ENCODE measurements around the gene KLF13.

Gene KLF13

DNA sequence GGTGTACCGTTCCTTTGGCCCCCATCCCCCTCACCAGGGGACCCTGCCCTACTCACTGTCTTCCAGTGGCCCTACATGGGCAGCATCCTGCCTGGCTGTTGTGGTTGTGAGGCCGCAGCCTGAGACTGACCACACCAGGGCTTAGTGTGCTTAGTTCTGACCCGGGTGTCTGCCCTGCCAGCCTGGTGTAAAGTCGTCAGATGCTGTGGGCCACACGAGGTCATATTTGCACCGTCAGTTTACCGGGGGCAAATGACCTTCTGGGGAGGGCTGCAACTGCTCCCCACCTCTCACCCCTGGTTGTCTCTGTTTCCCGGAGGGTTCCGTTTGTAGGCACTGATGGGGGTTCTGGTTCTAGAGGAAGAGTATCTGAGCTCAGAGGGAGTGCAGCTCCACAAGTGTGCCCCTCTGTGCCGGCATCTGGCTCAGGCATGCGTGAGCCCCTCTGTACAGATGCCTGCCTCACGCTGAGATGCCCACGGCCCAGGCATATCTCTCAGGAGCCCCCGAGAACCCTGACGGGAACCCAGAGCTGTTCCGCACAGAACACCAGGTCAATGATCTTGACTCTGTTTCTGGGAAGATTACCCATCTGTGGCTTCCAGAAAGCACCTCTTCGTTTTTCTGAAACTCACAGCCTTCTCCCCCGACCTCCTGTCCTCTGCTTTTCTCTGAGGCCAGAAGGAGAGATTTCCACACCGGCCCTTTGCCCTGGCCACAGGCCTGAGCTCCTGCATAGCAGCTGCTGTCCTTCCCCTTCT is 19.2 kb downstream of the KLF13 start:
- Histone ChIP-seq H3K27me3 (replicated peaks; ENCODE audit: control insufficient read depth, insufficient read depth, low read length, poor library complexity, severe bottlenecking) (no peaks in the 10 kb centered on the region), H3K4me1 (ENCODE audit: control insufficient read depth, insufficient read depth, low read length, poor library complexity, severe bottlenecking) (peaks cover 95% of the 10 kb centered on the region), H3K4me3 (ENCODE audit: insufficient read depth, low read depth, low read length, poor library complexity, severe bottlenecking) (peak overlapping the region; percentile 39), H3K27ac (ENCODE audit: insufficient read depth, low read length, poor library complexity, severe bottlenecking) (peak overlapping the region; percentile 79), H3K9me3 (ENCODE audit: control insufficient read depth, low read length) (no peaks in the 10 kb centered on the region), H3K36me3 (ENCODE audit: control insufficient read depth, insufficient read depth, low read length) (peaks cover 7% of the 10 kb centered on the region)
- no peak for DNase-seq

DNA sequence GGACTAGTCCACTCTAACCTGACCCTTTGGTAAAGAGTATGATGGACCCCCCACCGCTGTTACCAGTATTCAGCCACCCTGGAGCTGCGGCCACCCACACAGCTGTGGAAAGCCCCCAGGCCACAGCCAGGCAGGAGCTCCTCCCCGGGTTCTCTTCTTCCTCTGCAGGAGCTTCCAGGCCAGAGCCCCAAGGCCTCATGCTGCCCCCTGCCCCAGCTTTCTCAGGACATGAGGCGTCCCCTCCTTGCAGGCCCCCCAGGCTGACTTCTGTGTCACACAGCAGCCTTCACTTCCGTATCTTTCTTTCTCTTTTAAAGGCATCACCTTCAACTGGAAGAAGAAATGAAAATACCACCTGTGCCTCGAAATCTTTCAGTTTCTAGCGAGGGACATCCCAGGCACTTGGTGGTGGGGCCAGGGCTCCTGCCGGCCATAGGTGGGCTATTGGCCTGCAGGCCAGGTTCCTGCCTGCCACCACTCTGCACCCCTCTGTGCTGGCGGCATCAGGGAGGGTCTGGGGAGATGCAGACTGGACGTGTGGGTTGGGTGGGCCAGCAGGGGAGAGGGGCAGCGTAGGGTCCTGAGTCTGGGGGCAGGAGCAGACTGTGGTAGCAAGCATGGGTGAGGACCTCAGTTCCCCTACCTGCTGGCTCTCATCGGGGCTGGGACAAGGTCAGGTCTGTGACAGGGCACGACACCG is 19.9 kb downstream of the KLF13 start:
- H3K4me3 ChIP-seq (ENCODE audit: insufficient read depth, low read depth, low read length, poor library complexity, severe bottlenecking), result peak overlapping the region; percentile 39
- no peaks in the 10 kb centered on the region for H3K27me3 ChIP-seq (replicated peaks; ENCODE audit: control insufficient read depth, insufficient read depth, low read length, poor library complexity, severe bottlenecking)
- H3K4me1 ChIP-seq (ENCODE audit: control insufficient read depth, insufficient read depth, low read length, poor library complexity, severe bottlenecking), result peaks cover 96% of the 10 kb centered on the region
- no peaks in the 10 kb centered on the region for H3K9me3 ChIP-seq (ENCODE audit: control insufficient read depth, low read length)
- H3K27ac ChIP-seq (ENCODE audit: insufficient read depth, low read length, poor library complexity, severe bottlenecking), result peak overlapping the region; percentile 79
- DNase-seq, result no peak
- peaks cover 7% of the 10 kb centered on the region for H3K36me3 ChIP-seq (ENCODE audit: control insufficient read depth, insufficient read depth, low read length)

GRCh38 chr15:31347067-31347975 is 20.7 kb downstream of the KLF13 start:
- peak overlapping the region; percentile 79 for H3K27ac ChIP-seq (ENCODE audit: insufficient read depth, low read length, poor library complexity, severe bottlenecking)
- no peaks in the 10 kb centered on the region for H3K9me3 ChIP-seq (ENCODE audit: control insufficient read depth, low read length)
- peak overlapping the region; percentile 39 for H3K4me3 ChIP-seq (ENCODE audit: insufficient read depth, low read depth, low read length, poor library complexity, severe bottlenecking)
- peaks cover 7% of the 10 kb centered on the region for H3K36me3 ChIP-seq (ENCODE audit: control insufficient read depth, insufficient read depth, low read length)
- peak; percentile 55 to 73 (median 61) for DNase-seq
- H3K4me1 ChIP-seq (ENCODE audit: control insufficient read depth, insufficient read depth, low read length, poor library complexity, severe bottlenecking), result peaks cover 96% of the 10 kb centered on the region
- no peaks in the 10 kb centered on the region for H3K27me3 ChIP-seq (replicated peaks; ENCODE audit: control insufficient read depth, insufficient read depth, low read length, poor library complexity, severe bottlenecking)

DNA sequence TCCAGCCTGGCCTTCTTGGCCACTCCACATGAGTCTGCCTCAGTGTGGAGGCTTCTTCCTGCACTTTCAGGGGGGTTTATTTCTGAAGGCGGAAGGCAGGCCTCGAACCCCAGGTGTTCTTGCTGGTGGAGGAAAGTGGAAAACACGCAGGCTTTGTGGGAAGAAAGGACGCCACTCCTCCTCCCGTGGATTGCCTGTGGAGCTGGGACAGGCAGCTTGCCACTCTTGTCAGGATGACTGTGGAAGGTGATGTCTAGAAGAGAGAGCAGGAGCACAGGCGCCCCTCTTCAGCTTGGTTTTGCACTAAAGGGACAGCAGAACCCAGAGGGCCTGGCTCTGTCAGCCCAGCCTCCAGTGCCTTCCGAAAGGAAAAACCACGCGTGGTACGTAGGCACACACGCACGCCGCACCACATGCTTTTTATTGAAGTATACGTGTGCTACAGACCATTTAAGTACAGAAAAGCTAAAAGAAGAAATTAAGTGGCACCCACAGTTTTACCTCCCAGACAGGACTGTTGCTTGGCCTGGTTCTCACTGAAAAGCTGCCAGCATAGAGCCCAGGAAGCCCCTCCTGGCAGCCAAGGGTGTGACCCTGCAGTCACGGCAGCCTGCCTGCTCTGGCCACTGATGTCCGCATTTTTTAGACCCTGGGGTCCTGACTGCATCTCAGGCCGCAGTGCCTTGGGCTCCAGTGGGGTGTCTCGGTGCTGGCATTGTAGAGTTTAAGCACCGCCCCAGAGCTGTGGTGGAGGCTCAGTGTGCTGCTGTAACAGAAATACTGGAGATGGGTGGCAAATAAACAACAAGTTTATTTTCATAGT is 21.6 kb downstream of the KLF13 start:
- H3K9me3 ChIP-seq (ENCODE audit: control insufficient read depth, low read length), result no peaks in the 10 kb centered on the region
- H3K36me3 ChIP-seq (ENCODE audit: control insufficient read depth, insufficient read depth, low read length), result peaks cover 7% of the 10 kb centered on the region
- peak overlapping the region; percentile 79 for H3K27ac ChIP-seq (ENCODE audit: insufficient read depth, low read length, poor library complexity, severe bottlenecking)
- H3K4me1 ChIP-seq (ENCODE audit: control insufficient read depth, insufficient read depth, low read length, poor library complexity, severe bottlenecking), result peaks cover 96% of the 10 kb centered on the region
- DNase-seq, result no peak
- H3K4me3 ChIP-seq (ENCODE audit: insufficient read depth, low read depth, low read length, poor library complexity, severe bottlenecking), result no peak overlapping the region
- H3K27me3 ChIP-seq (replicated peaks; ENCODE audit: control insufficient read depth, insufficient read depth, low read length, poor library complexity, severe bottlenecking), result no peaks in the 10 kb centered on the region

DNA sequence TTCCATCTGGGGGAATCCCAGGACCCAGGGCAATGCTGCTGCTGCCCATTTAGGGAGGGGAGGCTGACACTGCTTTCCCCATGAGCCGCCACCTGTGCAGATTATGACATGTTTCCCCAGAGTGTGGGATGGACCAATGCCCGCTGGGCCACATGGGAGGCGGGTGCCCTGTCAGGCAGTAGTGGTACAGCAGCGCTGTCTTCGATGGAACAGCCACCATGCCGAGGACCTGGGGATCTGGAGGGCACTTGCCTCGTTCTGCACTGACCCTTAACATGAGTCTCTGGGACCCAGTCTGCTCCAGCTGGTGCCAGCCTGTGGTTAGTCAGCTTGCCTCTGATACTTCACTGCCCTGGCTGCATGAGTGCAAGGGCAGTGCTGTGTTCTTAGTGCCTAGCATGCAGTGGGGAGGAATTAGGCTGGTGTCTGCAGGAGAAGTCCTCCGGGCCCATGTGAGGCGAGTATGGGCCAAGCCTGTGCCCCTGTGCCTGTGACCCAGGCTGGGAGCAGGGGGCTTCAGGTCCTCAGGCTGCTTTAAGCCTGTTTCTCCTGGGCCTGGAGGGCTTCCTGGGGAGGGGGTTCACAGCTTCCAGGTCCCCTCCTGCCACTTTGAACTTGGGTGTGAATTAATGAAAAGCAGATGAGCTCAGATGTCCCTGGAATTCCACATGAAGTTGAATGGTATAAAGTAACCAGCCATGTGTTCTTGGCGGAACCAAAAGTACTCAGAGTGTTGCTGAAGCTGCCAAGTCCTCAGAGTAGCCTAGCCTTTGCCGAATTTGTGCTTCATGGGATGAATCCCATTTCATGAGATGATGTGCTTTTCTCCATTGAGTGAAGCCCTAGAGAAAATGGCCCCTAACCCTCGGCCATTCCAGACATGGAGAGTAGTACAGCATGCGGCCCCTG is 22.9 kb downstream of the KLF13 start:
- Histone ChIP-seq H3K9me3 (ENCODE audit: control insufficient read depth, low read length) (no peaks in the 10 kb centered on the region), H3K36me3 (ENCODE audit: control insufficient read depth, insufficient read depth, low read length) (peaks cover 7% of the 10 kb centered on the region), H3K4me3 (ENCODE audit: insufficient read depth, low read depth, low read length, poor library complexity, severe bottlenecking) (no peak overlapping the region), H3K27ac (ENCODE audit: insufficient read depth, low read length, poor library complexity, severe bottlenecking) (peak overlapping the region; percentile 33), H3K4me1 (ENCODE audit: control insufficient read depth, insufficient read depth, low read length, poor library complexity, severe bottlenecking) (peaks cover 92% of the 10 kb centered on the region), H3K27me3 (replicated peaks; ENCODE audit: control insufficient read depth, insufficient read depth, low read length, poor library complexity, severe bottlenecking) (no peaks in the 10 kb centered on the region)
- DNase-seq, result no peak

DNA sequence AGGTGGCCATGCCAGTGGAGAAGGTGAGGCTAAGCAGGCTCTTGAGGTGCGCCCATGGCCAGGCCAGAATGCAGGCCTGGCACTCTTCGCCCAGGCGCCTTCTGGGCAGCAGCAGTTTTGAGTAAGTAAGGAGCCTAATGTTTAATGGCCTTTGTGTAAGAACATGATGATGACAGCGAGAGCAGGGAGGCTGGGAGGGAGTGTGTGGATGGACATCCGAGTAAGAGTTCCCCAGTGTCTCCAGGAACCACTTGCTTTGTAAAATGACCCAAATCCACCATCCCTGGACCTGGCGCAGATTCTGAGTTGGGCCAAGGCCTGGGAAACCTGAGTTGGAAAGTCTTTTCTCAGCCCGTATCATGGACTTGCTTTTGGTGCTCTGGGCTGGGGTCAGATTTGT is 24.1 kb downstream of the KLF13 start:
- Histone ChIP-seq H3K36me3 (ENCODE audit: control insufficient read depth, insufficient read depth, low read length) (peaks cover 7% of the 10 kb centered on the region), H3K9me3 (ENCODE audit: control insufficient read depth, low read length) (no peaks in the 10 kb centered on the region), H3K4me3 (ENCODE audit: insufficient read depth, low read depth, low read length, poor library complexity, severe bottlenecking) (no peak overlapping the region), H3K4me1 (ENCODE audit: control insufficient read depth, insufficient read depth, low read length, poor library complexity, severe bottlenecking) (peaks cover 92% of the 10 kb centered on the region), H3K27me3 (replicated peaks; ENCODE audit: control insufficient read depth, insufficient read depth, low read length, poor library complexity, severe bottlenecking) (no peaks in the 10 kb centered on the region), H3K27ac (ENCODE audit: insufficient read depth, low read length, poor library complexity, severe bottlenecking) (peak overlapping the region; percentile 75)
- DNase-seq, result no peak

DNA sequence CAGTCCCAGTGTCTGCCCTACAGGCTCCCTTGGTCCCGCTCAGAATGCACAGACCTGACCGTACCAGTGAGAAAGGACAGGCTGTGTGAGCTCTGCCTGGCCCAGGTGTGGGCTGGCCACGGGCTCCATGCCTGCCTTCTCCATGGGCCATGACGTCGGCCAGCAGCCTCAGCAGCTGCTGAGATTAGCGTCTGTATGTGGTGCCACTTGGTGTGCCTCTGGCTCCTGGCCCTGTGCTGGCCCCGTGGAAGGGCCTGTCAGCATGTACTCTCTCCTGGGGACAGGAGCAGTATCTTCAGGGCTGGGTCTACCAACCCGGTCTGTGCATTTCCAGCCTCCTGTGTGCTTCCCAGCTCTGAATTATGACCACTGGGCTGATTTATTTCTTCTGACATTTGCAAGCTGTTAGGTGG is 25.7 kb downstream of the KLF13 start:
- Histone ChIP-seq H3K4me1 (ENCODE audit: control insufficient read depth, insufficient read depth, low read length, poor library complexity, severe bottlenecking) (peaks cover 92% of the 10 kb centered on the region), H3K36me3 (ENCODE audit: control insufficient read depth, insufficient read depth, low read length) (peaks cover 7% of the 10 kb centered on the region), H3K9me3 (ENCODE audit: control insufficient read depth, low read length) (no peaks in the 10 kb centered on the region), H3K4me3 (ENCODE audit: insufficient read depth, low read depth, low read length, poor library complexity, severe bottlenecking) (peak overlapping the region; percentile 40), H3K27ac (ENCODE audit: insufficient read depth, low read length, poor library complexity, severe bottlenecking) (peak overlapping the region; percentile 75), H3K27me3 (replicated peaks; ENCODE audit: control insufficient read depth, insufficient read depth, low read length, poor library complexity, severe bottlenecking) (no peaks in the 10 kb centered on the region)
- DNase-seq, result no peak

GRCh38 chr15:31352911-31353811 is 26.5 kb downstream of the KLF13 start:
- Histone ChIP-seq H3K27me3 (replicated peaks; ENCODE audit: control insufficient read depth, insufficient read depth, low read length, poor library complexity, severe bottlenecking) (no peaks in the 10 kb centered on the region), H3K36me3 (ENCODE audit: control insufficient read depth, insufficient read depth, low read length) (peaks cover 4% of the 10 kb centered on the region), H3K4me1 (ENCODE audit: control insufficient read depth, insufficient read depth, low read length, poor library complexity, severe bottlenecking) (peaks cover 92% of the 10 kb centered on the region), H3K4me3 (ENCODE audit: insufficient read depth, low read depth, low read length, poor library complexity, severe bottlenecking) (peak overlapping the region; percentile 40), H3K9me3 (ENCODE audit: control insufficient read depth, low read length) (no peaks in the 10 kb centered on the region), H3K27ac (ENCODE audit: insufficient read depth, low read length, poor library complexity, severe bottlenecking) (peak overlapping the region; percentile 75)
- DNase-seq, result no peak
